MM.1S (cell line): Measurements from ENCODE around the gene TROAP.

Experiments
- DNase-seq: peaks from one replicate; pipeline ENCODE4 v3.0.0-alpha.2; 2015
- H2AFZ ChIP-seq: fragments of 300-600 bp; sonication (generic); 2 replicates; pipeline ENCODE4 v1.6.0; 2016; ENCODE audit warnings: antibody characterized with exemption, low read length
- H3F3A ChIP-seq: fragments of 300-600 bp; sonication (generic); 2 replicates; pipeline ENCODE4 v1.6.1; 2016; ENCODE audit warnings: mild to moderate bottlenecking, antibody characterized with exemption, low read length, moderate library complexity, mixed read lengths; ENCODE audit not compliant: insufficient read depth
- H3K27ac ChIP-seq: fragments of 300-600 bp; sonication (generic); 2 replicates; pipeline ENCODE4 v1.5.1; 2016; ENCODE audit warnings: mild to moderate bottlenecking, low read length
- H3K27me3 ChIP-seq: fragments of 300-600 bp; sonication (generic); replicated peaks from 2 replicates; pipeline ENCODE4 v1.6.0; 2016; ENCODE audit warnings: low read length; ENCODE audit not compliant: insufficient read depth
- H3K36me3 ChIP-seq: fragments of 300-600 bp; sonication (generic); replicated peaks from 2 replicates; pipeline ENCODE4 v1.6.1; 2016; ENCODE audit warnings: mild to moderate bottlenecking, low read length, mixed read lengths; ENCODE audit not compliant: insufficient read depth
- H3K4me1 ChIP-seq: fragments of 300-600 bp; sonication (generic); 2 replicates; pipeline ENCODE4 v1.6.1; 2016; ENCODE audit warnings: low read length, mixed read lengths
- H3K4me2 ChIP-seq: fragments of 300-600 bp; sonication (generic); 2 replicates; pipeline ENCODE4 v1.6.0; 2016; ENCODE audit warnings: low read depth, low read length
- H3K4me3 ChIP-seq: fragments of 300-600 bp; sonication (generic); 2 replicates; pipeline ENCODE4 v1.5.1; 2016; ENCODE audit warnings: low read length, mixed read lengths
- H3K79me2 ChIP-seq: fragments of 300-600 bp; sonication (generic); 2 replicates; pipeline ENCODE4 v1.6.1; 2016; ENCODE audit warnings: mixed run types, low read length, mixed read lengths
- H3K9ac ChIP-seq: fragments of 300-600 bp; sonication (generic); 2 replicates; pipeline ENCODE4 v1.6.1; 2016; ENCODE audit warnings: low read length, mixed read lengths
- H3K9me2 ChIP-seq: fragments of 300-600 bp; sonication (generic); replicated peaks from 2 replicates; pipeline ENCODE4 v1.6.1; 2016; ENCODE audit warnings: mild to moderate bottlenecking, low read length, mixed read lengths; ENCODE audit not compliant: insufficient read depth
- H3K9me3 ChIP-seq: fragments of 300-600 bp; sonication (generic); replicated peaks from 2 replicates; pipeline ENCODE4 v1.6.1; 2016; ENCODE audit warnings: mild to moderate bottlenecking, low read length, mixed read lengths; ENCODE audit not compliant: insufficient read depth
- H4K20me1 ChIP-seq: fragments of 300-600 bp; sonication (generic); 2 replicates; pipeline ENCODE4 v1.6.1; 2016; ENCODE audit warnings: mild to moderate bottlenecking, low read length, moderate library complexity, mixed read lengths; ENCODE audit not compliant: insufficient read depth
- CTCF ChIP-seq: fragments of 300-600 bp; sonication (generic); IDR thresholded peaks from 2 replicates; pipeline ENCODE4 v1.5.1; 2016; ENCODE audit warnings: antibody characterized with exemption, low read length, mixed read lengths
- EZH2 ChIP-seq: fragments of 300-600 bp; sonication (generic); optimal IDR thresholded peaks from 2 replicates; pipeline ENCODE3; 2017; ENCODE audit warnings: low read depth, mild to moderate bottlenecking, antibody characterized with exemption, low read length, mixed read lengths
- EZH2phosphoT487 ChIP-seq: fragments of 300-600 bp; sonication (generic); IDR thresholded peaks from 2 replicates; pipeline ENCODE4 v1.6.1; 2018; ENCODE audit warnings: antibody characterized with exemption, low read length

The TROAP gene

GRCh38 chr12:49367381-49368239 is 44.6 kb downstream of the TROAP start, which contains the start of gene SPATS2:
Gene SPATS2 (plus strand): TSS chr12:49367462. CDS start chr12:49461013, 93,551 bp downstream.
- H4K20me1 ChIP-seq: no peaks in the 10 kb centered on the region
- H3K4me3 ChIP-seq: peak within 1 kb of the TSS; percentile 86
- peaks cover 3% of the 10 kb centered on the region; the same call in 1 of the 2 replicates for H3K36me3 ChIP-seq
- no peaks in the 10 kb centered on the region for H3K9me2 ChIP-seq
- TF ChIP-seq CTCF (no peak), EZH2 (no peak), EZH2phosphoT487 (no peak)
- DNase-seq: peak; percentile 33
- no peaks in the 10 kb centered on the region for H3K27me3 ChIP-seq
- H3K27ac ChIP-seq: peak within 1 kb of the TSS; percentile 96
- H3F3A ChIP-seq: peaks cover 41% of the 10 kb centered on the region
- H3K79me2 ChIP-seq: peaks cover 57% of the 10 kb centered on the region
- peak within 1 kb of the TSS; percentile 98 for H3K4me2 ChIP-seq
- peak within 1 kb of the TSS; percentile 97 for H3K9ac ChIP-seq
- H3K9me3 ChIP-seq: no peaks in the 10 kb centered on the region
- H3K4me1 ChIP-seq: peaks cover 23% of the 10 kb centered on the region
- peak within 1 kb of the TSS; percentile 97 for H2AFZ ChIP-seq

GRCh38 chr12:49368240-49368600 is 45.2 kb downstream of the TROAP start:
- Histone ChIP-seq H3K9ac (peak overlapping the region; percentile 97), H3K36me3 (peaks cover 3% of the 10 kb centered on the region; the same call in 1 of the 2 replicates), H3K9me2 (no peaks in the 10 kb centered on the region), H3K27ac (peak overlapping the region; percentile 96), H3K4me3 (peak overlapping the region; percentile 86), H4K20me1 (peaks cover 2% of the 10 kb centered on the region; the same call in 1 of the 2 replicates), H2AFZ (no peak overlapping the region), H3K4me2 (peak overlapping the region; percentile 98), H3K79me2 (peaks cover 63% of the 10 kb centered on the region), H3K9me3 (no peaks in the 10 kb centered on the region), H3F3A (peaks cover 41% of the 10 kb centered on the region), H3K27me3 (no peaks in the 10 kb centered on the region), H3K4me1 (peaks cover 23% of the 10 kb centered on the region)
- DNase-seq: peak; percentile 12
- TF ChIP-seq EZH2: no peak
- TF ChIP-seq CTCF: no peak
- TF ChIP-seq EZH2phosphoT487: no peak

GRCh38 chr12:49369411-49370145 is 46.5 kb downstream of the TROAP start:
- TF ChIP-seq CTCF (peak; percentile 59), EZH2phosphoT487 (no peak)
- DNase-seq: peak; percentile 95
- H3K27me3 ChIP-seq: no peaks in the 10 kb centered on the region
- H3K4me3 ChIP-seq: peak overlapping the region; percentile 86
- peaks cover 15% of the 10 kb centered on the region for H4K20me1 ChIP-seq
- H3K36me3 ChIP-seq: peaks cover 3% of the 10 kb centered on the region; the same call in 1 of the 2 replicates
- H3K9ac ChIP-seq: peak overlapping the region; percentile 97
- H3K4me2 ChIP-seq: peak overlapping the region; percentile 98
- peaks cover 23% of the 10 kb centered on the region for H3K4me1 ChIP-seq
- peak overlapping the region; percentile 96 for H3K27ac ChIP-seq
- no peaks in the 10 kb centered on the region for H3K9me3 ChIP-seq
- H3F3A ChIP-seq: peaks cover 41% of the 10 kb centered on the region
- no peak overlapping the region for H2AFZ ChIP-seq
- peaks cover 76% of the 10 kb centered on the region for H3K79me2 ChIP-seq
- no peaks in the 10 kb centered on the region for H3K9me2 ChIP-seq
